DOHH2 (cell line): ENCODE results near the gene SORD.

ENCODE experiments used
- EZH2phosphoT487 ChIP-seq: fragments of 200-600 bp; sonication (generic); IDR thresholded peaks from 2 replicates; pipeline ENCODE4 v1.6.1; 2017; ENCODE audit warnings: borderline replicate concordance, mild to moderate bottlenecking, antibody characterized with exemption, low read length, moderate library complexity, mixed read lengths
- TF ChIP-seq, protein P1 (sequence below): fragments of 200-600 bp; sonication (generic); IDR thresholded peaks from one replicate; pipeline ENCODE4 v1.5.1; 2014; ENCODE audit warnings: antibody characterized with exemption, mild to moderate bottlenecking, low read depth, low read length; ENCODE audit not compliant: poor library complexity, severe bottlenecking

GRCh38 chr15:45022871-45023658 lies at the start of gene SORD:
- TF ChIP-seq, protein P1, sequence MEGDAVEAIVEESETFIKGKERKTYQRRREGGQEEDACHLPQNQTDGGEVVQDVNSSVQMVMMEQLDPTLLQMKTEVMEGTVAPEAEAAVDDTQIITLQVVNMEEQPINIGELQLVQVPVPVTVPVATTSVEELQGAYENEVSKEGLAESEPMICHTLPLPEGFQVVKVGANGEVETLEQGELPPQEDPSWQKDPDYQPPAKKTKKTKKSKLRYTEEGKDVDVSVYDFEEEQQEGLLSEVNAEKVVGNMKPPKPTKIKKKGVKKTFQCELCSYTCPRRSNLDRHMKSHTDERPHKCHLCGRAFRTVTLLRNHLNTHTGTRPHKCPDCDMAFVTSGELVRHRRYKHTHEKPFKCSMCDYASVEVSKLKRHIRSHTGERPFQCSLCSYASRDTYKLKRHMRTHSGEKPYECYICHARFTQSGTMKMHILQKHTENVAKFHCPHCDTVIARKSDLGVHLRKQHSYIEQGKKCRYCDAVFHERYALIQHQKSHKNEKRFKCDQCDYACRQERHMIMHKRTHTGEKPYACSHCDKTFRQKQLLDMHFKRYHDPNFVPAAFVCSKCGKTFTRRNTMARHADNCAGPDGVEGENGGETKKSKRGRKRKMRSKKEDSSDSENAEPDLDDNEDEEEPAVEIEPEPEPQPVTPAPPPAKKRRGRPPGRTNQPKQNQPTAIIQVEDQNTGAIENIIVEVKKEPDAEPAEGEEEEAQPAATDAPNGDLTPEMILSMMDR = no peak
- TF ChIP-seq EZH2phosphoT487 = no peak
